ENCODE data around the gene MTLN. TPM values are rescaled to one million over a fixed set of nuclear protein-coding genes. Genes with fewer than 3 reads are reported as not detected.
"Not testable (repeated sequence)": the region's sequence is repeated elsewhere in the genome, so short reads cannot be mapped to it uniquely, and the experiment has no call there.

The MTLN gene
- total RNA-seq, 1 donor from 2014 or later, result 17.3 TPM

DNA sequence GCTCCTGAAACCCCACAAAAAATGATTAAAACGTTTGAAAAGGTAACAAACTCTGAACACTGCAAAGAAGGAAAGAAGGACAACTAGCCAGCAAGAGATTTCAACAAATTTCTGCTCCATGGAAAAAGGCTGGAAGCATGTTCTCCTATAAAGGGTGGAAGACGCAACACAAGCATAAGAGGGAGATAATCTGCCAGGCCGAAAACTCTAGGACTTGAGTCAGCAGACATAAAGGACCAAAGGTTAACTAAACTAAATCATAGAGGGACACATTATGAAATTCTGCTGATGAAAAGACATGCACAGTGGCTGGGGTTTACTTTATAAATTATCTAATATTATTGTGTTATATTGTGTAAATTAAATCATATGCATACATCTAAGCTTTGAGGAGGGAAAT, 14.3 kb downstream of the MTLN start:
- Mint-ChIP-seq H3K4me3 (ENCODE audit: unreplicated experiment) (no peak overlapping the region), H3K9me3 (ENCODE audit: low read depth) (peaks cover 7% of the 10 kb centered on the region), H3K36me3 (ENCODE audit: low read depth) (peaks cover 4% of the 10 kb centered on the region), H3K4me1 (ENCODE audit: low read depth) (no peaks in the 10 kb centered on the region), H3K27me3 (ENCODE audit: low read depth) (no peaks in the 10 kb centered on the region), H3K27ac (ENCODE audit: unreplicated experiment) (no peak overlapping the region)
- TF ChIP-seq CTCF (IDR thresholded peaks at IDR 0.05), result no peak
- DNase-seq (ENCODE audit: low spot score), result no peak

- H3K9me3 Mint-ChIP-seq (ENCODE audit: low read depth), result peaks cover 7% of the 10 kb centered on the region
- peaks cover 4% of the 10 kb centered on the region for H3K36me3 Mint-ChIP-seq (ENCODE audit: low read depth)
- no peak overlapping the region for H3K4me3 Mint-ChIP-seq (ENCODE audit: unreplicated experiment)
Measured at GRCh38 chr2:110197452-110197851, 14.9 kb downstream of the MTLN start.

DNA sequence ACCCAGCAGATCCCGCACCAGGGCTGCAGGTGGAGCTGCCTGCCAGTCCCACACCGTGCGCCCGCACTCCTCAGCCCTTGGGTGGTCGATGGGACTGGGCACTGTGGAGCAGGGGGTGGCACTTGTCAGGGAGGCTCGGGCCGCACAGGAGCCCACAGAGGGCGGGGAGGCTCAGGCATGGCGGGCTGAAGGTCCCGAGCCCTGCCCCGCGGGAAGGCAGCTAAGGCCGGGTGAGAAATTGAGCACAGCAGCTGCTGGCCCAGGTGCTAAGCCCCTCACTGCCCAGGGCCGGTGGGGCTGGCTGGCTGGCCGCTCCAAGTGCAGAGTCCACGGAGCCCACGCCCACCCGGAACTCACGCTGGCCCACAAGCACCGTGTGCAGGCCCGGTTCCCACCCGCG, 22.2 kb downstream of the MTLN start:
- H3K27me3 Mint-ChIP-seq (ENCODE audit: low read depth); H3K4me1 Mint-ChIP-seq (ENCODE audit: low read depth); H3K4me3 Mint-ChIP-seq (ENCODE audit: unreplicated experiment); H3K27ac Mint-ChIP-seq (ENCODE audit: unreplicated experiment): not testable (repeated sequence)
- Mint-ChIP-seq H3K36me3 (ENCODE audit: low read depth) (peaks cover 13% of the 10 kb centered on the region), H3K9me3 (ENCODE audit: low read depth) (peaks cover 28% of the 10 kb centered on the region)
- peak; percentile 72 for DNase-seq (ENCODE audit: low spot score)

More at GRCh38 chr2:110197452-110197851, 14.9 kb downstream of the MTLN start:
- DNase-seq (ENCODE audit: low spot score), result no peak
- no peak overlapping the region for H3K27ac Mint-ChIP-seq (ENCODE audit: unreplicated experiment)
- H3K27me3 Mint-ChIP-seq (ENCODE audit: low read depth), result no peaks in the 10 kb centered on the region
- no peak for TF ChIP-seq CTCF (IDR thresholded peaks at IDR 0.05)
- H3K4me1 Mint-ChIP-seq (ENCODE audit: low read depth), result no peaks in the 10 kb centered on the region

DNA sequence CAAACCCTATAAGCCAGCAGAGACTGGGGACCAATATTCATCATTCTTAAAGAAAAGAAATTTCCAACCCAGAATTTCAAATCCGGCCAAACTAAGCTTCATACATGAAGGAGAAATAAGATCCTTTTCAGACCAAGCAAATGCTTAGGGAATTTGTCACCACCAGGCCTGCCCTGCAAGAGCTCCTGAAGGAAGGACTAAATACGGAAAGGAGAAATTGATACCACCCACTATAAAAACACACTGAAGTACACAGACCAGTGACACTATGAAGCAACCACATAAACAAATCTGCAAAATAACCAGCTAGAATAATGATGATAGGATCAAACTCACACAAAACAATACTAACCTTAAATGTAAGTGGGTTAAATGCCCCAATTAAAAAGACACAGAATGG, 29.9 kb downstream of the MTLN start:
- H3K36me3 Mint-ChIP-seq (ENCODE audit: low read depth), result peaks cover 21% of the 10 kb centered on the region
- H3K27ac Mint-ChIP-seq (ENCODE audit: unreplicated experiment), result no peak overlapping the region
- no peak for TF ChIP-seq CTCF (IDR thresholded peaks at IDR 0.05)
- DNase-seq (ENCODE audit: low spot score), result no peak
- H3K4me3 Mint-ChIP-seq (ENCODE audit: unreplicated experiment), result no peak overlapping the region
- H3K4me1 Mint-ChIP-seq (ENCODE audit: low read depth), result no peaks in the 10 kb centered on the region
- H3K27me3 Mint-ChIP-seq (ENCODE audit: low read depth), result no peaks in the 10 kb centered on the region
- H3K9me3 Mint-ChIP-seq (ENCODE audit: low read depth), result peaks cover 36% of the 10 kb centered on the region

- Mint-ChIP-seq H3K4me3 (ENCODE audit: unreplicated experiment) (no peak overlapping the region), H3K9me3 (ENCODE audit: low read depth) (peaks cover 27% of the 10 kb centered on the region), H3K4me1 (ENCODE audit: low read depth) (no peaks in the 10 kb centered on the region), H3K27me3 (ENCODE audit: low read depth) (no peaks in the 10 kb centered on the region), H3K27ac (ENCODE audit: unreplicated experiment) (no peak overlapping the region), H3K36me3 (ENCODE audit: low read depth) (peaks cover 19% of the 10 kb centered on the region)
- TF ChIP-seq CTCF (IDR thresholded peaks at IDR 0.05), result no peak
- DNase-seq (ENCODE audit: low spot score), result no peak
Measured at GRCh38 chr2:110180036-110180435, 32.3 kb downstream of the MTLN start.

- TF ChIP-seq CTCF (IDR thresholded peaks at IDR 0.05), result no peak
- Mint-ChIP-seq H3K36me3 (ENCODE audit: low read depth) (peaks cover 3% of the 10 kb centered on the region), H3K4me1 (ENCODE audit: low read depth) (peaks cover 6% of the 10 kb centered on the region)
Measured at GRCh38 chr2:110173523-110173922, 38.8 kb downstream of the MTLN start.

More at GRCh38 chr2:110173523-110173922, 38.8 kb downstream of the MTLN start:
- H3K27me3 Mint-ChIP-seq (ENCODE audit: low read depth), result no peaks in the 10 kb centered on the region
- no peaks in the 10 kb centered on the region for H3K9me3 Mint-ChIP-seq (ENCODE audit: low read depth)
- no peak overlapping the region for H3K27ac Mint-ChIP-seq (ENCODE audit: unreplicated experiment)
- H3K4me3 Mint-ChIP-seq (ENCODE audit: unreplicated experiment), result no peak overlapping the region
- no peak for DNase-seq (ENCODE audit: low spot score)

Measured in chondrocyte (in vitro differentiated cells).